Kidney epithelial cell (primary cell): ENCODE data around the gene ACTN4. TPM values are rescaled to one million over a fixed set of nuclear protein-coding genes. Genes with fewer than 3 reads are reported as not detected.
"Not testable (repeated sequence)": the region's sequence is repeated elsewhere in the genome, so short reads cannot be mapped to it uniquely, and the experiment has no call there.

ENCODE experiments used
- DNase-seq: peaks from one replicate; pipeline ENCODE4 v3.0.0-alpha.2; 2010; ENCODE audit warnings: low read depth
- H3K27me3 ChIP-seq: 2 replicates; pipeline ENCODE4 v1.6.0; 2011; ENCODE audit warnings: low read length; ENCODE audit not compliant: control insufficient read depth, insufficient read depth
- H3K36me3 ChIP-seq: 2 replicates; pipeline ENCODE4 v1.5.1; 2011; ENCODE audit warnings: low read length; ENCODE audit not compliant: control insufficient read depth, insufficient read depth
- H3K4me3 ChIP-seq: 2 replicates; pipeline ENCODE4 v1.5.1; 2011; ENCODE audit warnings: low read depth, mild to moderate bottlenecking, control low read depth, low read length
- CTCF ChIP-seq: IDR thresholded peaks from 2 replicates; pipeline ENCODE4 v1.5.1; 2011; ENCODE audit warnings: mild to moderate bottlenecking, moderate library complexity, low read length, control low read depth, inconsistent platforms; ENCODE audit not compliant: insufficient read depth, poor library complexity, severe bottlenecking
- total RNA-seq: library from RNA; depleted of rRNA; stranded (reverse); fragments of >200 nt; gene quantifications from 2 replicates; pipeline ENCODE4 v1.2.3, GENCODE V29; 2015

Gene ACTN4
- total RNA-seq, 1 donor from 2014 or later = 821 TPM

- DNase-seq = no peak
- no peak for TF ChIP-seq CTCF
- Histone ChIP-seq H3K4me3 (no peak overlapping the region), H3K36me3 (no peaks in the 10 kb centered on the region), H3K27me3 (no peaks in the 10 kb centered on the region)
Measured at GRCh38 chr19:38763795-38764220, 116.4 kb downstream of the ACTN4 start.

- DNase-seq = no peak
- TF ChIP-seq CTCF = no peak
- H3K4me3 ChIP-seq = no peak overlapping the region
- no peaks in the 10 kb centered on the region for H3K27me3 ChIP-seq
- H3K36me3 ChIP-seq = no peaks in the 10 kb centered on the region
Measured at GRCh38 chr19:38765214-38765613, 117.8 kb downstream of the ACTN4 start.

GRCh38 chr19:38766276-38767047 lies 119.0 kb downstream of the ACTN4 start:
- Histone ChIP-seq H3K4me3 (no peak overlapping the region), H3K36me3 (no peaks in the 10 kb centered on the region), H3K27me3 (no peaks in the 10 kb centered on the region)
- no peak for DNase-seq
- TF ChIP-seq CTCF = no peak

GRCh38 chr19:38769635-38770211 lies 122.3 kb downstream of the ACTN4 start:
- TF ChIP-seq CTCF = peak; percentile 82
- no peaks in the 10 kb centered on the region for H3K36me3 ChIP-seq
- H3K4me3 ChIP-seq = no peak overlapping the region
- no peak for DNase-seq
- no peaks in the 10 kb centered on the region for H3K27me3 ChIP-seq

- not testable (repeated sequence) for H3K36me3 ChIP-seq, H3K4me3 ChIP-seq, H3K27me3 ChIP-seq, DNase-seq
Measured at GRCh38 chr19:38770228-38770948, 122.9 kb downstream of the ACTN4 start.

GRCh38 chr19:38770949-38771275 lies 123.5 kb downstream of the ACTN4 start:
- H3K27me3 ChIP-seq, H3K4me3 ChIP-seq, H3K36me3 ChIP-seq, DNase-seq: not testable (repeated sequence)

- not testable (repeated sequence) for H3K4me3 ChIP-seq, H3K27me3 ChIP-seq, DNase-seq, H3K36me3 ChIP-seq
Measured at GRCh38 chr19:38771569-38771968, 124.1 kb downstream of the ACTN4 start.
